Neural progenitor cell (in vitro differentiated cells): Measurements from ENCODE around the gene NUDT16. TPM values are rescaled to one million over a fixed set of nuclear protein-coding genes. Genes with fewer than 3 reads are reported as not detected.
A peak's percentile ranks its signal among the peaks of the same experiment; 100 is the strongest.
"Not testable (repeated sequence)": the region's sequence is repeated elsewhere in the genome, so short reads cannot be mapped to it uniquely, and the experiment has no call there.

Source experiments
- DNase-seq: peaks from one replicate; pipeline ENCODE4 v3.0.0-alpha.2; 2016; ENCODE audit warnings: low spot score
- H2AFZ ChIP-seq: fragments of 200-600 bp; sonication (generic); replicated peaks from 2 replicates; pipeline ENCODE4 v1.6.1; 2016; ENCODE audit warnings: antibody characterized with exemption
- H3F3A ChIP-seq: fragments of 200-600 bp; sonication (generic); 2 replicates; pipeline ENCODE4 v1.6.1; 2016; ENCODE audit warnings: antibody characterized with exemption, low read depth
- H3K27ac ChIP-seq: fragments of 200-600 bp; sonication (generic); 2 replicates; pipeline ENCODE4 v1.5.1; 2016; ENCODE audit warnings: mild to moderate bottlenecking
- H3K27me3 ChIP-seq: fragments of 200-600 bp; sonication (generic); 2 replicates; pipeline ENCODE4 v1.6.1; 2016; ENCODE audit warnings: mild to moderate bottlenecking, moderate library complexity
- H3K36me3 ChIP-seq: fragments of 200-600 bp; sonication (generic); 2 replicates; pipeline ENCODE4 v1.5.1; 2016
- H3K4me1 ChIP-seq: fragments of 200-600 bp; sonication (generic); 2 replicates; pipeline ENCODE4 v1.6.1; 2016; ENCODE audit warnings: mixed run types
- H3K4me2 ChIP-seq: fragments of 200-600 bp; sonication (generic); 2 replicates; pipeline ENCODE4 v1.6.1; 2016
- H3K4me3 ChIP-seq: fragments of 200-600 bp; sonication (generic); 2 replicates; pipeline ENCODE4 v1.5.1; 2016
- H3K79me2 ChIP-seq: fragments of 200-600 bp; sonication (generic); 2 replicates; pipeline ENCODE4 v1.6.1; 2016; ENCODE audit warnings: low read depth
- H3K9ac ChIP-seq: fragments of 200-600 bp; sonication (generic); 2 replicates; pipeline ENCODE4 v1.6.1; 2016
- H3K9me3 ChIP-seq: fragments of 200-600 bp; sonication (generic); 2 replicates; pipeline ENCODE4 v1.5.1; 2016; ENCODE audit warnings: low read depth
- H4K20me1 ChIP-seq: fragments of 200-600 bp; sonication (generic); 2 replicates; pipeline ENCODE4 v1.6.1; 2016; ENCODE audit warnings: low read depth
- H3K27ac Mint-ChIP-seq: 3 replicates; pipeline ENCODE4 v1.8.0; 2021; ENCODE audit warnings: mixed read lengths
- H3K27me3 Mint-ChIP-seq: 2 replicates; pipeline ENCODE4 v1.8.0; 2022; ENCODE audit warnings: low read depth, mild to moderate bottlenecking, inconsistent platforms, moderate library complexity, mixed read lengths; ENCODE audit not compliant: insufficient read depth
- H3K36me3 Mint-ChIP-seq: 3 replicates; pipeline ENCODE4 v1.8.0; 2021; ENCODE audit warnings: mixed read lengths
- H3K4me1 Mint-ChIP-seq: 3 replicates; pipeline ENCODE4 v1.8.0; 2021; ENCODE audit warnings: mixed read lengths
- H3K4me3 Mint-ChIP-seq: 3 replicates; pipeline ENCODE4 v1.8.0; 2021; ENCODE audit warnings: mild to moderate bottlenecking, moderate library complexity, mixed read lengths
- H3K9me3 Mint-ChIP-seq: 3 replicates; pipeline ENCODE4 v1.8.0; 2020; ENCODE audit warnings: mixed read lengths
- CTCF ChIP-seq: fragments of 200-600 bp; sonication (generic); IDR thresholded peaks from 2 replicates; pipeline ENCODE4 v1.5.1; 2017; ENCODE audit warnings: antibody characterized with exemption, mild to moderate bottlenecking
- EZH2 ChIP-seq: fragments of 200-600 bp; sonication (generic); IDR thresholded peaks from 2 replicates; pipeline ENCODE4 v1.6.1; 2017; ENCODE audit warnings: antibody characterized with exemption, mild to moderate bottlenecking, moderate library complexity
- EZH2phosphoT487 ChIP-seq: fragments of 200-600 bp; sonication (generic); IDR thresholded peaks from 2 replicates; pipeline ENCODE4 v1.6.1; 2017; ENCODE audit warnings: antibody characterized with exemption
- total RNA-seq: library from RNA; depleted of rRNA; stranded (reverse); fragments of >200 nt; gene quantifications from 2 replicates; pipeline ENCODE4 v1.2.3, GENCODE V29; 2015; ENCODE audit warnings: low replicate concordance

Gene NUDT16
- total RNA-seq, 1 donor from 2014 or later, result 19.1 TPM

GRCh38 chr3:131371688-131372066 is 9.9 kb upstream of the NUDT16 start:
- no peak overlapping the region for H3K4me2 ChIP-seq
- H3K79me2 ChIP-seq, result no peaks in the 10 kb centered on the region
- no peak overlapping the region for H2AFZ ChIP-seq
- H3F3A ChIP-seq, result no peaks in the 10 kb centered on the region
- no peak overlapping the region for H3K9ac ChIP-seq
- TF ChIP-seq CTCF (no peak), EZH2 (no peak), EZH2phosphoT487 (no peak)
- no peak overlapping the region for H3K4me3 ChIP-seq
- H3K27ac Mint-ChIP-seq, result no peak overlapping the region
- no peak overlapping the region for H3K27ac ChIP-seq
- H3K36me3 Mint-ChIP-seq, result peaks cover 21% of the 10 kb centered on the region
- H3K27me3 ChIP-seq, result no peaks in the 10 kb centered on the region
- no peaks in the 10 kb centered on the region for H3K27me3 Mint-ChIP-seq
- no peak overlapping the region for H3K4me3 Mint-ChIP-seq
- no peaks in the 10 kb centered on the region for H4K20me1 ChIP-seq
- DNase-seq, result no peak
- no peaks in the 10 kb centered on the region for H3K4me1 Mint-ChIP-seq
- peaks cover 10% of the 10 kb centered on the region for H3K9me3 Mint-ChIP-seq
- no peaks in the 10 kb centered on the region for H3K4me1 ChIP-seq
- H3K9me3 ChIP-seq, result peaks cover 12% of the 10 kb centered on the region
- H3K36me3 ChIP-seq, result no peaks in the 10 kb centered on the region

DNA sequence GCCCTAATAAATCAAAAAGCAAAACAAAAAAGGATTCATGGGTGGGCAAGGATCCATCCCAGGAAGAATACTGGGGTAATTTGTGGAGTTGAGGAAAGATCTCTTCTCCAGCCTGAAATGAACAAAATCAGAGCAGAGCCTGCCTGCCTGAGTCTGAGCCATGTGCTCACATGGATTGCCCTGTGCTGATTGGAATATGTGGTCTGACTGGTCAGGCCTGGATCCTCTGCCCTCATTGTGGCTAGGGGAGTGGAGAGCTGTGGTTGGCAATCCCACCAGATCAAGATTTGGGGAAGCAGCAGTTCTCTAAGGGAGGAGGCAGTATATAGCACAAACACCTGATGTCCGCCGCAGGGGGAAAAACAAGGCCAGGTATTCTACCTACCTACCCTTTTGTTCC is 6.8 kb upstream of the NUDT16 start:
- Histone ChIP-seq H4K20me1 (no peaks in the 10 kb centered on the region), H2AFZ (no peak overlapping the region), H3F3A (no peaks in the 10 kb centered on the region), H3K4me2 (no peak overlapping the region), H3K79me2 (no peaks in the 10 kb centered on the region), H3K9ac (no peak overlapping the region), H3K9me3 (no peaks in the 10 kb centered on the region), H3K4me3 (no peak overlapping the region), H3K27ac (no peak overlapping the region), H3K36me3 (no peaks in the 10 kb centered on the region), H3K27me3 (no peaks in the 10 kb centered on the region), H3K4me1 (no peaks in the 10 kb centered on the region)
- Mint-ChIP-seq H3K9me3 (peaks cover 3% of the 10 kb centered on the region), H3K36me3 (peaks cover 30% of the 10 kb centered on the region), H3K4me3 (no peak overlapping the region), H3K4me1 (no peaks in the 10 kb centered on the region), H3K27me3 (no peaks in the 10 kb centered on the region), H3K27ac (no peak overlapping the region)
- TF ChIP-seq EZH2phosphoT487, result no peak
- no peak for TF ChIP-seq CTCF
- no peak for TF ChIP-seq EZH2
- DNase-seq, result no peak

DNA sequence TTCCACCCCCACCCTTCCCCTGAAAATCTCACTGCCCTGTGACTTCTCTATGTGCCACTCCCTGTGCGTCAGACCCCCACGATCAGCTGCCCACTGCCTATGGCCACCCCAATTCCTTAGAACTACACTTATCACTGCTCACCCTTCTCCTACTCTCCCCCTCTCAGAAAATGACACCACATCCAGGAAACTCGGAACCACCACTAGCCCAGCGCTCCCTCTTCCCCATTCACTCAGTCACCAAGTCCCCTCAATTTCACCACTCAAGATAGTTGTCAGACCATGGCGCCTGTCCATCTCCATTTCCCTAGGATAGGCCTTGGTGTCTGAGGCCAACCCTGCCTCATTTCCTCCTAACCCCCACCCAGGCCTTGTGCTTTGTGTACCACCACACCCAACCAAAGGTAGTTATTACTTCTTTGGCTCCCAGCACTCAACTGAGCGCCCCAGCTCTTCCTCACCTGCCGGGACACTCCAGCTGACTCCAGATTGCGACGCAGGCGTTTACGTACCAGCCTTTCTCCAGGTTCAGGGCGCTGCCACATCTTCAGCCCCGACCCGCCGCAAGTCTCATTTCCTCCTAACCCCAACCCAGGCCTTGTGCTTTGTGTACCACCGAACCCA is 641 bp upstream of the NUDT16 start:
- H3K27ac ChIP-seq, H4K20me1 ChIP-seq, H3K4me1 ChIP-seq, H3F3A ChIP-seq, DNase-seq, H3K9me3 Mint-ChIP-seq, H3K36me3 ChIP-seq, H3K27me3 ChIP-seq, H3K27me3 Mint-ChIP-seq, H3K9me3 ChIP-seq: not testable (repeated sequence)
- Mint-ChIP-seq H3K4me1 (peaks cover 24% of the 10 kb centered on the region), H3K27ac (peak overlapping the region; percentile 70), H3K4me3 (peak overlapping the region; percentile 95), H3K36me3 (peaks cover 37% of the 10 kb centered on the region)
- peak overlapping the region; percentile 76 for H3K4me2 ChIP-seq
- H3K9ac ChIP-seq, result peak overlapping the region; percentile 29
- H3K4me3 ChIP-seq, result peak overlapping the region; percentile 65
- H2AFZ ChIP-seq, result peak overlapping the region; percentile 74
- peaks cover 18% of the 10 kb centered on the region for H3K79me2 ChIP-seq

DNA sequence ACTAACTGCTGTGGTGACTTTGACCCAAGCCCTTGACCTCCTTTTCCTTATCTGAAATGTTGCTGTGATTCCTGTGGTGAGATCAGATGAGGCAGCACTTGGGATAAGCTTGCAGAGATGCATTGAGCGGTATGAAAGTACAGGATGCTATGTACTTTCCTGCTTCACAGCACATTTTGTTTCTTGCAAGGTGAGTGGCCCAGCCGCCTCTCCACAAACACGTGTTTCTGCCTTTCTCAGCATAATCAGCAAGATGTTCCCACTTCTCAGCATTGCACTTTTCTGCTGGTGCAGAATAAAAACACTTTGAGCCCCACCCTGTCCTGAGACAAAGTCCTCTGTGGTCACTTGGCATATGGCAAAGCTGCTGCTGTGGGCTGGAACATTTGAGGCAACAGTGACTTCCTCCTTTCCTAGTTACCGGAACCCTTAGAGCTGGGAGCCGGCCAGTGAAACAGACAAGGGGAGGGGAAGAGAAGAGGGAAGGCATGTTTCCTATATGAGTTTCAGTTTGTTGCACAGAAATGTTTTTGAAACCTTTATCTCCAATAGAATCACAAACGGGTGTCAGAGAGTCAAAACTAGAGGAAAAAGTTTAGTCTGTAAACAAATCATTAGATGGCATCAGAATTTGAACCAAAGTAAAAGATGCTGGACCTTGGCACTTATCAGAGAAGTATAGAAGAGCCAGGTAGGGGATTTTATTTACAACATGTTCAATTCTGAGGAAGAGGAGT is 5.0 kb downstream of the NUDT16 start:
- no peak overlapping the region for H3K27ac Mint-ChIP-seq
- peaks cover 31% of the 10 kb centered on the region for H3K36me3 Mint-ChIP-seq

More for the DNA sequence above, 5.0 kb downstream of the NUDT16 start:
- no peaks in the 10 kb centered on the region for H3K9me3 ChIP-seq
- no peak overlapping the region for H3K27ac ChIP-seq
- no peak overlapping the region for H2AFZ ChIP-seq
- H3K4me1 Mint-ChIP-seq, result peaks cover 16% of the 10 kb centered on the region
- H3K4me3 Mint-ChIP-seq, result no peak overlapping the region
- no peaks in the 10 kb centered on the region for H4K20me1 ChIP-seq
- no peak overlapping the region for H3K4me2 ChIP-seq
- no peak overlapping the region for H3K9ac ChIP-seq
- no peaks in the 10 kb centered on the region for H3K9me3 Mint-ChIP-seq
- TF ChIP-seq EZH2phosphoT487, result no peak
- no peak for TF ChIP-seq CTCF
- no peak for TF ChIP-seq EZH2
- peaks cover 5% of the 10 kb centered on the region for H3K4me1 ChIP-seq
- H3K4me3 ChIP-seq, result no peak overlapping the region
- H3K27me3 ChIP-seq, result no peaks in the 10 kb centered on the region
- H3K36me3 ChIP-seq, result no peaks in the 10 kb centered on the region
- no peaks in the 10 kb centered on the region for H3F3A ChIP-seq
- no peak for DNase-seq
- H3K27me3 Mint-ChIP-seq, result peaks cover 2% of the 10 kb centered on the region
- peaks cover 18% of the 10 kb centered on the region for H3K79me2 ChIP-seq
